Muscle layer of colon (tissue), 2 donors: ENCODE data around the gene PLEKHA7.
A peak's percentile ranks its signal among the peaks of the same experiment; 100 is the strongest.

ENCODE experiments used
- H3K27ac ChIP-seq: one replicate; pipeline ENCODE4 v1.7.0; 2013; ENCODE audit warnings: low read depth, mild to moderate bottlenecking, low read length, moderate library complexity
- H3K27me3 ChIP-seq, 2 donors: one replicate each; pipeline ENCODE4 v1.7.0; 2013; ENCODE audit warnings: low read length in 2 of 2, mild to moderate bottlenecking in 2 of 2; ENCODE audit not compliant: insufficient read depth in 2 of 2, control insufficient read depth in 1 of 2
- H3K36me3 ChIP-seq: one replicate; pipeline ENCODE4 v1.7.0; 2013; ENCODE audit warnings: mild to moderate bottlenecking, low read length; ENCODE audit not compliant: insufficient read depth
- H3K4me1 ChIP-seq: one replicate; pipeline ENCODE4 v1.7.0; 2013; ENCODE audit warnings: mild to moderate bottlenecking, low read length; ENCODE audit not compliant: insufficient read depth
- H3K4me3 ChIP-seq, 2 donors: one replicate each; pipeline ENCODE4 v1.7.0; 2013; ENCODE audit warnings: low read length in 2 of 2, low read depth in 1 of 2, mild to moderate bottlenecking in 1 of 2, moderate library complexity in 1 of 2
- H3K9ac ChIP-seq: one replicate; pipeline ENCODE4 v1.7.0; 2013; ENCODE audit warnings: low read length
- H3K9me3 ChIP-seq: one replicate; pipeline ENCODE4 v1.7.0; 2013; ENCODE audit warnings: mild to moderate bottlenecking, low read length
- donor health status: abdominal sarcoma.
- donor health status: Adenocarcinoma of cecum.

Gene PLEKHA7

DNA sequence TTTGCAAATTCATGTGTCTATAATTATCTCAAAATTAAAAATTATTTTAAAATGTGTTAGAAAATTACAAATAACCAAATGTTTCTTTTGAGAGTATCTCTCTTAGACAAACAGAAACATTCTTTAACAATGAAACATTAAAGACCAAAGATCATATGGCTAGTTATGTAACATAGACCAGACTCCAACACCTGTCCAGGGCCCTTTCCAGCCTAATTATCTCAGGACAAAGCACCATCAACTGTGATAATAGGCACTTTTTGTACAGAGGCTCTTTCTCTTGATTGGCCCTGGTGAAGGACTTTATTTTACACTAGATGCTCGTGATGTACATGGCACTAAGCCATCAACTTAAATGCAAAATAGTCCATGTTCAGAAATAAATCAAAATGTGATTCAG is 5.0 kb upstream of the PLEKHA7 start:
- Histone ChIP-seq H3K9me3 (no peaks in the 10 kb centered on the region), H3K4me3 (no peak overlapping the region), H3K27ac (no peak overlapping the region), H3K4me1 (peaks cover 5% of the 10 kb centered on the region), H3K36me3 (no peaks in the 10 kb centered on the region), H3K27me3 (no peaks in the 10 kb centered on the region), H3K9ac (no peak overlapping the region)

DNA sequence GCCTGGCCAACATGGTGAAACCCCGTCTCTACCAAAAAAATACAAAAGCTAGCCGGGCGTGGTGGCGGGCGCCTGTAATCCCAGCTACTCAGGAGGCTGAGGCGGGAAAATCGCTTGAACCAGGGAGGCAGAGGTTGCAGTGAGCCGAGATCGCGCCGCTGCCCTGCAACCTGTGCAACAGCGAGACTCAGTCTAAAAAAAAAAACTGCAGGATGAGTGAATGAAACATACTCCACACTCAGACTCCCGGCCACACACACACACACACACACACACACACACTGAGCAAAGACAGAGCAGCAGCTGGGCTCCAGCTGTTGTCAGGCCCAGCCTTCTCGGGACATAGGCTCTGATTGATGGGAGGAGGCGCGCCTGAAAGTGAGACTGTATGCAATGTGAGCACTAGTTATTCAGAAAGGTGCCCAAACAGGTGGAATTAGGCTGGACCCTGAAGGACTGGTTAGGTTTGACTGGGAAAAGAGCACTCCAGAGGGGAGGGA is 1.5 kb upstream of the PLEKHA7 start:
- Histone ChIP-seq H3K27me3 (peaks cover 0 to 6% of the 10 kb centered on the region in 2 donors), H3K4me3 (no peak overlapping the region), H3K27ac (no peak overlapping the region), H3K4me1 (peaks cover 5% of the 10 kb centered on the region), H3K9me3 (no peaks in the 10 kb centered on the region), H3K36me3 (no peaks in the 10 kb centered on the region), H3K9ac (no peak overlapping the region)

DNA sequence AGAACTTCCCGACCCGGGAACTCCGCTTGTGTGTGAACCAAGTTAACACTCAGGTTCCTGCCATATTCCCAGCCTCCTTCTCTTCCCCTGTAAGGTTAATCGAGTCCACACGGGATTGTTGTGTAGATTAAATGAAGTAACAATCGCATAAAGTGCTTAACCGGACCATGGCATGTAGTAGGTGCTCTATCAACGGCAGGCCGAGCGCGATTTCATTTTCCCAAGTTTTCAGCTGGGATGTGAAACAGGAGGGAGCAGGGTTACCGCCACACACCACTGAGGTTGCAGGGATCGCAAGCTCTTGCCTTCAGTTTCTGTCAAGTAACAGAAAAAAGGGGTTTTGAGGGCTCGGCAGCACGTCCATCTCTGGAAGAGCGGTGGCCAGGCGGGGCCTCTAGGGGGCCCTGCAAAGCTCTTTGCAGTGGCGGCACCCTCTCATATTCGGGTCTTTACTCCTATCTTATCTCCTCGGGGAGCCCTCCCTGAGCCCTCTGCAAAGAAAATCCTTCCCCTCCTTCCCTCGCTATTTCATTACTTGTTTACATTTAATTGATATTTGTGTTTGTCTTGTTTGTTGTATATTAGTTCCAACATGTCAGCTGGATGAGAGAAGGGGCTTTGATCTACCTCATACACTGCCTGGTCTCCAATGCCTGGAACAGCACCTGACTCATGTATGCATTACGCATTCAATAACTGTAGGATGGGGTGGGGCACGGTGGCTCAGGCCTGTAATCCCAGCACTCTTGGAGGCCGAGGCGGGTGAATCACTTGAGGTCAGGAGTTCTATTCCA is 816 bp upstream of the PLEKHA7 start:
- Histone ChIP-seq H3K9ac (no peak overlapping the region), H3K36me3 (no peaks in the 10 kb centered on the region), H3K9me3 (no peaks in the 10 kb centered on the region), H3K27ac (no peak overlapping the region), H3K27me3 (peaks cover 0 to 6% of the 10 kb centered on the region in 2 donors), H3K4me3 (peak overlapping the region; percentile 49 to 67), H3K4me1 (peaks cover 5% of the 10 kb centered on the region)

DNA sequence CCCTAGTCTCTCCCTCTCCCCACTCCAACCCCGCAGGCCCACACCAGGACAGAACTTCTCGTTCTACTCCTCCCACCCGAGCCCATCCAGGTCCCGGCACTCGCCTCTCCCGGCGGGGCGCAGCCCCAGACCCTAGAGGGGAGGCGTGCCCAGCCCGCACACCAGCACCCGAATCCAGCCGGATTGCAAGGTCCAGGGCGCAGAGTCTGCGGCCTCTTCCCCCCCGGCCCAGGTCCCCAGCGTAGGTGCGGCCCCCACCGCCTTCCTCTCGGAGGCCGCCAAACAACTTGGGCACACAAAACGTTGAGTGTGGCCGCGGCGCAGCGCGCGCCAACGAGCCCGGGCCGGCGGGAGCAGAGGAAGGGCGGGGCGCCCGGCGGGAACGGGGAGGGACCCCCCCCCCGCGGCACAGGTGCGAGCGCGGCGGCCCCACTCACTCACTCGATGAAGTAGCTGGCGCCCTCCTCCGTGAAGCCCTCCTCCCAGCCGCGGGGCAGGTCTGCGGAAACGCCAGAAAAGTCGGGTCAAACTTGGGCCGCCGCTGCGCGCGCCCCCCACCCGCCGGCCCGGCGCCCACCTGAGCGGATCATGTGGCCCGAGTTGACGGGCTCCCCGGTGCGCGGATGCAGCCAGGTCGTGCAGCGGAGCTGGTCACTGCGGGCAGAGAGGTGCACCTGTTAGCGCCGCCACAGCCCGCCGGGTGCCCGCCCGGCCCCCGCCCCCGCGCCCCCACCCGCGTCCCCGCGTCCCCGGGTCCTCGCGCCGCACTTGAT is 480 bp downstream of the PLEKHA7 start:
- H3K27ac ChIP-seq = peak overlapping the region; percentile 25
- no peaks in the 10 kb centered on the region for H3K9me3 ChIP-seq

DNA sequence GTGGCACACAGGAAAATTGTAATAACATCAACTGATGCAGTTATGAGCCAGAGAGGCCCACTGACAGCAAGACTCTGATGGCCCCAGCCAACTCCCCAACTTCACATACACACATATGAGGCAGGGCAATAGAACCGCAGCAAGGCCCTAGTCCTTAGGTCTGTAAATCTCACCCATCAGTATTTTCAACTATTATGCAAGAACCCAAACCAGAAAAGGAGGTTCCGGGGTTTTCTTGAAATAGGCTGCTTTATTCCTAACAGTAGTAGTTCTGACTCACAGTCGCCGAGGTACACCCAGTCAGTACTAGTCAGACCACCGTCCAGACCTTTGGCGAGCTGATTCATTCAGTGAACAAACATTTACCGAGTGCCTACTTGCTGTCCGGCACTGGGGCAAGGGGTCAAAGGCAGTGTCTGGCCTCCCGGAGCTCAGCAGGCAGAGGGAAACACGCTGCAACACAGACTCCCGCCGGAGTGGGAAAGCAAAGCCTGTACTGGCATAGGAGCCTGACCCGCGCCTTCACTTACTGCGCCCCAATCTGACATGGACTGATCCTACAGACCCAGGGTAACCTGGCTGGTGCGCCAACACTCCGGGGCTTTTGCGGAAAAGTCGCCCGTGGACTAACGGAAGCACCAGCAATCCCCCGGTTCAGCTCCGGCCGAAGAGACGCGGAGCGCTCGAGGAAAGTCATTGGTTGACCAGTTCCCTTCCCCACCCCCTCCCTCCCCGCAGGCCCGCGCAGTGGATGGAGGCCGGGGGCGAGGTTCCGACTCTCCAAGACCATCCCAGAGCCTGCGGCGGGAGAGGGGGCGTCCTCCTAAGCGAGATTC is 1.3 kb downstream of the PLEKHA7 start:
- peaks cover 5% of the 10 kb centered on the region for H3K4me1 ChIP-seq
- H3K36me3 ChIP-seq = no peaks in the 10 kb centered on the region
- H3K27ac ChIP-seq = peak overlapping the region; percentile 25
- peaks cover 0 to 6% of the 10 kb centered on the region in 2 donors for H3K27me3 ChIP-seq
- no peaks in the 10 kb centered on the region for H3K9me3 ChIP-seq
- peak overlapping the region; percentile 53 to 76 for H3K4me3 ChIP-seq
- H3K9ac ChIP-seq = no peak overlapping the region

More for the DNA sequence above, 480 bp downstream of the PLEKHA7 start:
- Histone ChIP-seq H3K36me3 (no peaks in the 10 kb centered on the region), H3K4me1 (peaks cover 5% of the 10 kb centered on the region), H3K9ac (no peak overlapping the region), H3K27me3 (peaks cover 0 to 6% of the 10 kb centered on the region in 2 donors), H3K4me3 (peak overlapping the region; percentile 53 to 76)

DNA sequence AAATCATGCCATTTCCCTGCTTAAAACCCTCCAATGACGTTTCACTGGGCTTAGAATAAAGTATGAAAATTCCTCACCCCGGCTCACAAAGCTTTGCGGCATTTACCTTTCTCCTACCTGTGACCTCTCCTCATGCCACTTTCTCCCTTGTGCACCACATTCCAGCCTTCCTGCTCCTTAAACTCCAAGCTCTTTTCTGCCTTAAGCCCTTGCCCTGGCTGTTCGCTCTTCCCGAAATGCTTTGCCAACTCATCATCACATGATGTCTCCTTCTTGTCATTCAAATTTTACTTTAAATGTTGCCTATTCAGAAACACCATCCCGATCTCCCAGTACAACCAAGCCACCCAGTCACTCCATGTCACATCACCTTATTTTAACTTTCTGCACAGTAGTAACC is 2.0 kb downstream of the PLEKHA7 start:
- H3K27ac ChIP-seq = no peak overlapping the region
- H3K4me3 ChIP-seq = no peak overlapping the region
- no peaks in the 10 kb centered on the region for H3K36me3 ChIP-seq
- H3K4me1 ChIP-seq = peaks cover 5% of the 10 kb centered on the region
- no peak overlapping the region for H3K9ac ChIP-seq
- H3K27me3 ChIP-seq = peaks cover 0 to 6% of the 10 kb centered on the region in 2 donors
- H3K9me3 ChIP-seq = no peaks in the 10 kb centered on the region

DNA sequence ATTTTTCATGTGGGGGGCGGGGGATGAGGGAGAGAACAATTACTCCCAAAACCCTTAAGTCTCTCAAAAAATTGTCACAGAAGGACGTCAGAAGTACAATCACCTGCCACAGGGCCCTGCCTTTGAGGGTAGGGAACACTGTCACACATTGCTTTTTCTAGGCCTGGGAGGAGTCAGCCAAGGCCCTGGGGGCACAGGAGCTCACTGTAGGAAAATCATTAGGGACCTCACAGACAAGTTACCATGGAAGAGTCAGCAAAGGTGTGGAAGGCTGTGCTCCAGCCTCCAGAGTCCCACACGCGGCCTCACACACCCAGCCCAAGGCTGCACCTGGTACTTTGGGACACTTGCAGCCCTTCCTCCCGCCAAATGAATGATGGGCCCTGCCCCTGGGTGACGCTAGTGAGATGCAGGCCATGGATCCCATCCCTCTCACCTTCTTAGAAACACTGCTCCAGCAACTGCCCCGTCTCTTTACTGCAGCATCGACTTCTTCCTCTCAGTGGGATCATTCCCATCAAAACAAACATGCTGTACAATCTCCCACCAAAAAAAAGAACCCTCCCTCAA is 3.3 kb downstream of the PLEKHA7 start:
- peaks cover 5% of the 10 kb centered on the region for H3K4me1 ChIP-seq
- no peaks in the 10 kb centered on the region for H3K36me3 ChIP-seq
- no peak overlapping the region for H3K4me3 ChIP-seq
- peaks cover 0 to 6% of the 10 kb centered on the region in 2 donors for H3K27me3 ChIP-seq
- H3K27ac ChIP-seq = no peak overlapping the region
- no peak overlapping the region for H3K9ac ChIP-seq
- no peaks in the 10 kb centered on the region for H3K9me3 ChIP-seq

DNA sequence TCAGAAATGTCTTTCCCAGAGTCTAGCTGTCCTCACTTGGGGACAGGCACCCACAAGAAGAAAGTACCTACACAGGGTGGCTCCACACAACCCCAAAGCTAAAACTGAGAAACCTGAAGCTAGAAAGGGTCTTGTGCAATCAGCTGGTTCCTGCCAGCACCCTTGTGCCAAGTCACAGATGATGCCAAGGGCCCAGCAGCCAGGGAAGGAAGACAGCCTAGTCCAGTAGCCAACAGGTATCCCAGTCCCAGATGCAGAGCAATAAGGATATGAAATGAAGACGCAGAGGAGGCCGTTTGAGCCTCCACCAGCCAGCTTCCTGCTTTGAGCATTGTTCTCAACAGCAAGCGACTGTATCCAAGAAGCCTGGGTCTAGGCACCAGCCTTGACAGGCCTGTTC is 6.1 kb downstream of the PLEKHA7 start:
- H3K9me3 ChIP-seq = no peaks in the 10 kb centered on the region
- H3K27ac ChIP-seq = no peak overlapping the region
- peaks cover 0 to under 1% of the 10 kb centered on the region in 2 donors for H3K27me3 ChIP-seq
- no peak overlapping the region for H3K9ac ChIP-seq
- no peaks in the 10 kb centered on the region for H3K4me1 ChIP-seq
- H3K36me3 ChIP-seq = no peaks in the 10 kb centered on the region
- no peak overlapping the region for H3K4me3 ChIP-seq

DNA sequence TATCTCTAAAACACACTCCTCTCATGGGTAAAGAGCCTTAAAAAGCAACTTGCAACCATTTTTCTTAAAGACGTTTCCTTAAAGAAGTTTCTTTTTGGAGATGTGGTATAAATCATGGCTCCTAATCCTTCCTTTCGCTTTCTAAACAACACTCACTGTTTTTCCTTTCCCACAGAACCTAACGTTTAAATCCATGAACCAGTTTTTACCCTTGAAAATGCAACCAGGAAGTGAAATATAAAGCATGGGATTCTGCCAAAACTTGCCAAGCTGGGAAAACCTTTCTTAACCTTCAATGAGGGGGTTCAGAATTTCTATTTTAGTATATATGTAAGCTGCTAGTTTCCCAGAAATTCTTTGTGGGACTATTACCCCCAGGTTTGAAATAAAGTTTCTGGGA is 8.6 kb downstream of the PLEKHA7 start:
- no peak overlapping the region for H3K27ac ChIP-seq
- no peaks in the 10 kb centered on the region for H3K4me1 ChIP-seq
- no peaks in the 10 kb centered on the region for H3K9me3 ChIP-seq
- no peaks in the 10 kb centered on the region for H3K27me3 ChIP-seq
- no peak overlapping the region for H3K9ac ChIP-seq
- no peak overlapping the region for H3K4me3 ChIP-seq
- H3K36me3 ChIP-seq = no peaks in the 10 kb centered on the region

DNA sequence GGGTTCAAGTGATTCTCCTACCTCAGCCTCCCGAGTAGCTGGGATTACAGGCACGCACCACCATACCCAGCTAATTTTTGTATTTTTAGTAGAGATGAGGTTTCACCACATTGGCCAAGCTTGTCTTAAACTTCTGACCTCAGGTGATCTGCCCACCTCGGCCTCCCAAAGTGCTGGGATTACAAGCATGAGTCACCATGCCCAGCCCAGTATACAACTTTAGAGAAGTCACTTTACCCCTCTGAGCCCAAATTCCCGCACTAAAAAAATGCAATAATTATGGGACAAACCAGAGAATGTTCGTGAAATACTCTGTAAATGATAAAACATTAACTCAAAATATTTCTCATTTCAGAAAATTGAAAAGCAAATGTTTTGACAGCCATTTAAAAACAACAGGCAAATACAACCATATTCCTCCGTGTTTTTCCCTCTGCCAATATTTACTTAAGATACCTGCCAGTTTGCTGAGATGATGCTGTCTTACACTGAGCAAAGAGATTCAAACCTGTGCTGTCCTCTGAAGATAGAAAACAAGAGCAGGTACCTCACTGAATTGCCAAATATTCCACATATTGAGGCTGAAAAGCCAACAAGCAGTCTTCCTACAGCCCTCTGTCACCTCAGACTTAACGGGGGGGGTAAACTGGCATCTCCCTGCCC is 9.6 kb downstream of the PLEKHA7 start:
- no peaks in the 10 kb centered on the region for H3K4me1 ChIP-seq
- no peak overlapping the region for H3K27ac ChIP-seq
- H3K36me3 ChIP-seq = no peaks in the 10 kb centered on the region
- H3K9ac ChIP-seq = no peak overlapping the region
- H3K27me3 ChIP-seq = no peaks in the 10 kb centered on the region
- H3K4me3 ChIP-seq = no peak overlapping the region
- H3K9me3 ChIP-seq = no peaks in the 10 kb centered on the region
